ENCODE results near the gene TMEM14A.

- no peak for TF ChIP-seq CTCF (IDR thresholded peaks at IDR 0.05; ENCODE audit: low read depth, low read length)
- no peak for TF ChIP-seq EZH2phosphoT487 (IDR thresholded peaks at IDR 0.05; ENCODE audit: low read depth)
Measured at GRCh38 chr6:52734072-52734471, 63.2 kb downstream of the TMEM14A start.

Data from OCI-LY3 (cell line).